Measurements from ENCODE around the gene TRIM56. TPM values are rescaled to one million over a fixed set of nuclear protein-coding genes. Genes with fewer than 3 reads are reported as not detected.

Gene TRIM56
- total and polyA plus RNA-seq, 2 of the 13 experiments (the other 11 are each of a cell fraction or from before 2014, with no cell fraction given) = 3.2 to 7.1 TPM

DNA sequence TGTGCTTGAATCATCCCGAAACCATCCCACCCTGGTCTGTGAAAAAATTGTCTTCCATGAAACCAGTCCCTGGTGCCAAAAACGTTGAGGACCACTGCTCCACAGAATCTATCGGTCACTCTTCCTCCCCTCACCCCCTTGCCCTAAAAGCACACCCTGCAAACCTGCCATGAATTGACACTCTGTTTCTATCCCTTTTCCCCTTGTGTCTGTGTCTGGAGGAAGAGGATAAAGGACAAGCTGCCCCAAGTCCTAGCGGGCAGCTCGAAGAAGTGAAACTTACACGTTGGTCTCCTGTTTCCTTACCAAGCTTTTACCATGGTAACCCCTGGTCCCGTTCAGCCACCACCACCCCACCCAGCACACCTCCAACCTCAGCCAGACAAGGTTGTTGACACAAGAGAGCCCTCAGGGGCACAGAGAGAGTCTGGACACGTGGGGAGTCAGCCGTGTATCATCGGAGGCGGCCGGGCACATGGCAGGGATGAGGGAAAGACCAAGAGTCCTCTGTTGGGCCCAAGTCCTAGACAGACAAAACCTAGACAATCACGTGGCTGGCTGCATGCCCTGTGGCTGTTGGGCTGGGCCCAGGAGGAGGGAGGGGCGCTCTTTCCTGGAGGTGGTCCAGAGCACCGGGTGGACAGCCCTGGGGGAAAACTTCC is 40.8 kb downstream of the TRIM56 start (continued):
- TF ChIP-seq ZNF232 (CRISPR knock-in tag; IDR thresholded peaks at IDR 0.05; ENCODE audit: borderline replicate concordance) (no peak), MATR3 (CRISPR knock-in tag; IDR thresholded peaks at IDR 0.05) (no peak), ZBTB42 (CRISPR knock-in tag; IDR thresholded peaks at IDR 0.05) (no peak), KDM2A (CRISPR knock-in tag; IDR thresholded peaks at IDR 0.05; ENCODE audit: borderline replicate concordance, low read depth) (peak; percentile 31; the same call in 1 of the 2 replicates), ZNF564 (CRISPR knock-in tag; IDR thresholded peaks at IDR 0.05) (no peak), PHF5A (CRISPR knock-in tag; IDR thresholded peaks at IDR 0.05; ENCODE audit: low read depth, unreplicated experiment) (no peak), ZNF703 (CRISPR knock-in tag; IDR thresholded peaks at IDR 0.05; ENCODE audit: borderline replicate concordance) (no peak), SMARCC2 (IDR thresholded peaks at IDR 0.05) (no peak), XBP1 (CRISPR knock-in tag; IDR thresholded peaks at IDR 0.05) (no peak), GZF1 (CRISPR knock-in tag; IDR thresholded peaks at IDR 0.05) (no peak), PHF8 (CRISPR knock-in tag; IDR thresholded peaks at IDR 0.05) (no peak), IKZF4 (CRISPR knock-in tag; IDR thresholded peaks at IDR 0.05; ENCODE audit: borderline replicate concordance, low read depth, not compliant biosample characterization) (peak; percentile 17), ZNF839 (CRISPR knock-in tag; IDR thresholded peaks at IDR 0.05; ENCODE audit: borderline replicate concordance) (no peak), ZNF619 (CRISPR knock-in tag; IDR thresholded peaks at IDR 0.05) (0 out of 2 replicates have a peak, but pooled peaks have one; percentile 16), POLR2G (IDR thresholded peaks at IDR 0.05; ENCODE audit: low read depth, low read length) (no peak), E2F5 (CRISPR knock-in tag; conservative IDR thresholded peaks at IDR 0.05) (no peak), ZNF350 (CRISPR knock-in tag; IDR thresholded peaks at IDR 0.05; ENCODE audit: borderline replicate concordance, low read depth) (no peak), FOXP1 (IDR thresholded peaks at IDR 0.05) (no peak), FOXP1 (CRISPR knock-in tag; IDR thresholded peaks at IDR 0.05) (peak; percentile 72), ZNF512 (CRISPR knock-in tag; IDR thresholded peaks at IDR 0.05) (no peak), FOXK2 (IDR thresholded peaks at IDR 0.05) (no peak; the same call in 1 of the 2 replicates), ZKSCAN5 (CRISPR knock-in tag; IDR thresholded peaks at IDR 0.05) (no peak), ZMYM3 (CRISPR knock-in tag; IDR thresholded peaks at IDR 0.05) (no peak), CREM (IDR thresholded peaks at IDR 0.05) (no peak), CREM (CRISPR knock-in tag; IDR thresholded peaks at IDR 0.05) (no peak), ZNF234 (CRISPR knock-in tag; conservative IDR thresholded peaks at IDR 0.05) (no peak), ZFP36 (IDR thresholded peaks at IDR 0.05; ENCODE audit: borderline replicate concordance, low read depth, low read length, partially characterized antibody) (no peak), ZNF672 (CRISPR knock-in tag; IDR thresholded peaks at IDR 0.05) (no peak), ZFP62 (CRISPR knock-in tag; IDR thresholded peaks at IDR 0.05) (no peak), ZBTB1 (CRISPR knock-in tag; IDR thresholded peaks at IDR 0.05; ENCODE audit: borderline replicate concordance) (no peak), ZNF773 (CRISPR knock-in tag; IDR thresholded peaks at IDR 0.05; ENCODE audit: borderline replicate concordance) (no peak), ERF (CRISPR knock-in tag; IDR thresholded peaks at IDR 0.05) (0 out of 2 replicates have a peak, but pooled peaks have one; percentile 72)
